HepG2 (cell line): ENCODE results near the gene RMND5A. TPM values are rescaled to one million over a fixed set of nuclear protein-coding genes. Genes with fewer than 3 reads are reported as not detected.

Source experiments
- ATAC-seq: fragments of 200-7000 bp; cut with Tn5 transposase; 3 replicates; pipeline ENCODE4 v1.9.1; 2020; ENCODE audit warnings: mild to moderate bottlenecking, moderate library complexity
- BruUV-seq: library from RNA; stranded (reverse); fragments of 400-500 nt; replicated peaks from 2 replicates; lab custom pipeline; 2021; lab: Mats Ljungman, UMichigan
- CTCF ChIA-PET: fragments of 300-600 bp; formaldehyde crosslinking; extraction: SDS; loops from one replicate; lab custom pipeline; 2021; ENCODE audit warnings: low total read pairs, inconsistent platforms, low intra/inter-chr PET ratio; lab: Yijun Ruan, JAX
- POLR2A ChIA-PET: fragments of 350-600 bp; sonication (Branson Sonifier 250); formaldehyde crosslinking; loops from one replicate; lab custom pipeline; 2020; ENCODE audit warnings: antibody characterized with exemption, inconsistent platforms; lab: Yijun Ruan, JAX
- DNase-seq: peaks from one replicate; pipeline ENCODE4 v3.0.0-alpha.2; 2015; ENCODE audit warnings: low spot score
- FAIRE-seq: peaks from 3 replicates; lab custom pipeline; 2011; peaks lifted over from hg19 to GRCh38; lab: Jason Lieb, UNC
- H2AFZ ChIP-seq: one replicate; pipeline ENCODE4 v1.6.1; 2011; ENCODE audit warnings: low read length, inconsistent platforms
- H3K27ac ChIP-seq: fragments of 300-600 bp; 3 replicates; pipeline ENCODE4 v1.8.0; 2011; ENCODE audit warnings: mixed run types, mild to moderate bottlenecking, mixed read lengths, low read length, inconsistent platforms; ENCODE audit not compliant: insufficient read depth; ENCODE audit errors: extremely low read length
- H3K27me3 ChIP-seq, 2 experiments: fragments of 200-600 bp in 1 of 2; 2 replicates in 1 of 2; 3 replicates in 1 of 2; pipeline versions ENCODE4 v1.6.0 to v1.8.0; 2011; ENCODE audit warnings: low read length in 2 of 2, mild to moderate bottlenecking in 2 of 2, moderate library complexity in 2 of 2, inconsistent platforms in 1 of 2; ENCODE audit not compliant: insufficient read depth in 2 of 2, control insufficient read depth in 1 of 2
- H3K36me3 ChIP-seq, 2 experiments: fragments of 200-600 bp in 1 of 2; replicated peaks in 1 of 2; 2 replicates in 1 of 2; 3 replicates in 1 of 2; pipeline versions ENCODE4 v1.5.1 to v1.8.0; 2011; ENCODE audit warnings: low read length in 2 of 2, inconsistent platforms in 1 of 2; ENCODE audit not compliant: insufficient read depth in 2 of 2, control insufficient read depth in 1 of 2
- H3K4me1 ChIP-seq: 2 replicates; pipeline ENCODE4 v1.5.1; 2012; ENCODE audit warnings: low read length, inconsistent platforms; ENCODE audit not compliant: insufficient read depth
- H3K4me2 ChIP-seq: 2 replicates; pipeline ENCODE4 v1.6.0; 2011; ENCODE audit warnings: low read depth, low read length, inconsistent platforms
- H3K4me3 ChIP-seq, 3 experiments: fragments of 200-600 bp in 1 of 3; sonication (generic), shearing (Covaris generic) in 1 of 3; replicated peaks in 1 of 3; 2 replicates each; pipeline ENCODE4 v1.5.1; 2011 to 2016; ENCODE audit warnings: low read length in 3 of 3, inconsistent platforms in 2 of 3, low read depth in 2 of 3, mild to moderate bottlenecking in 2 of 3, control low read depth in 1 of 3, mixed read lengths in 1 of 3; ENCODE audit not compliant: insufficient read depth in 1 of 3
- H3K79me2 ChIP-seq: one replicate; pipeline ENCODE4 v1.6.1; 2011; ENCODE audit warnings: low read length, inconsistent platforms; ENCODE audit not compliant: insufficient read depth
- H3K9ac ChIP-seq: 2 replicates; pipeline ENCODE4 v1.6.0; 2011; ENCODE audit warnings: mild to moderate bottlenecking, low read depth, low read length, inconsistent platforms; ENCODE audit not compliant: insufficient read depth
- H3K9me3 ChIP-seq: 2 replicates; pipeline ENCODE4 v1.5.1; 2012; ENCODE audit warnings: mild to moderate bottlenecking, low read length
- H4K20me1 ChIP-seq: 2 replicates; pipeline ENCODE4 v1.6.0; 2011; ENCODE audit warnings: inconsistent platforms, mild to moderate bottlenecking, low read length, moderate library complexity; ENCODE audit not compliant: insufficient read depth
- ASH2L ChIP-seq: fragments of 300-600, 200-600 bp; sonication (generic); IDR thresholded peaks from 2 replicates; pipeline ENCODE4 v1.7.0; 2017; ENCODE audit warnings: low read depth, mild to moderate bottlenecking, moderate library complexity, mixed read lengths, low read length; ENCODE audit not compliant: insufficient read length
- GATAD2A ChIP-seq: IDR thresholded peaks from 2 replicates; pipeline ENCODE4 v1.6.1; 2016
- RXRB ChIP-seq: IDR thresholded peaks from 2 replicates; pipeline ENCODE4 v1.6.1; 2016; ENCODE audit warnings: borderline replicate concordance, missing genetic modification reagents, missing compliant biosample characterization
- ZNF10 ChIP-seq: sonication (generic); formaldehyde crosslinking; IDR thresholded peaks from 2 replicates; pipeline ENCODE4 v1.4.0; 2020; ENCODE audit warnings: mild to moderate bottlenecking, low read depth, missing genetic modification reagents, borderline replicate concordance
- ZNF430 ChIP-seq: sonication (generic); formaldehyde crosslinking; IDR thresholded peaks from 2 replicates; pipeline ENCODE4 v1.9.0; 2021; ENCODE audit warnings: mild to moderate bottlenecking, missing genetic modification reagents
- ZNF790 ChIP-seq: sonication (generic); formaldehyde crosslinking; IDR thresholded peaks from 2 replicates; pipeline ENCODE4 v1.8.0; 2022; ENCODE audit warnings: missing genetic modification reagents, mild to moderate bottlenecking, borderline replicate concordance
- WGBS: methylation state at CpG from one replicate; pipeline ENCODE4 v1.1.6; 2017; ENCODE audit warnings: low lambda C conversion rate; 5-methylcytosine and 5-hydroxymethylcytosine counted together
- in situ Hi-C: cut with HindIII; loops from 2 replicates; pipeline ENCODE4 v1.10.0; 2017; ENCODE audit warnings: low pct_unique_long_range_greater_than_20kb; ENCODE audit not compliant: extremely low pct_ligation_motif_present
- intact Hi-C: fragments of 100-400 bp; cut with micrococcal nuclease; formaldehyde crosslinking; loops from one replicate; pipeline ENCODE4 v1.10.0; 2022; ENCODE audit not compliant: unreplicated experiment
- polyA plus RNA-seq, 8 experiments: library from polyadenylated mRNA; depleted of rRNA in 3 of 8; stranded (reverse) in 7 of 8; unstranded in 1 of 8; fragments of >200 nt; fragmentation: Illumina TruSeq in 4 of 8; extraction: Trizol in 4 of 8; gene quantifications; 2 replicates each; pipeline versions ENCODE4 v1.2.1 to v1.2.3, GENCODE V29; 2011 to 2016; ENCODE audit warnings: low read depth in 4 of 8, missing spikeins in 1 of 8, mixed read lengths in 1 of 8; ENCODE audit not compliant: insufficient read depth in 1 of 8
- total RNA-seq, 5 experiments: library from RNA; depleted of rRNA; stranded (reverse); fragments of >200 nt; fragmentation: Illumina TruSeq; extraction: Trizol; gene quantifications; 2 replicates each; pipeline ENCODE4 v1.2.3, GENCODE V29; 2016; ENCODE audit warnings: low read depth in 1 of 5
- TF ChIP-seq, protein P1 (sequence below): sonication (generic); formaldehyde crosslinking; IDR thresholded peaks from 2 replicates; pipeline ENCODE4 v1.5.0; 2020; ENCODE audit warnings: mild to moderate bottlenecking, missing genetic modification reagents, borderline replicate concordance
- TF ChIP-seq, protein P2 (sequence below): IDR thresholded peaks from 2 replicates; pipeline ENCODE4 v1.6.1; 2012; ENCODE audit warnings: low read depth, low read length, improper control_type of control experiment

RMND5A gene
- total and polyA plus RNA-seq, 2 of the 13 experiments (the other 11 are each of a cell fraction or from before 2014, with no cell fraction given): 31.0 to 66.4 TPM

DNA sequence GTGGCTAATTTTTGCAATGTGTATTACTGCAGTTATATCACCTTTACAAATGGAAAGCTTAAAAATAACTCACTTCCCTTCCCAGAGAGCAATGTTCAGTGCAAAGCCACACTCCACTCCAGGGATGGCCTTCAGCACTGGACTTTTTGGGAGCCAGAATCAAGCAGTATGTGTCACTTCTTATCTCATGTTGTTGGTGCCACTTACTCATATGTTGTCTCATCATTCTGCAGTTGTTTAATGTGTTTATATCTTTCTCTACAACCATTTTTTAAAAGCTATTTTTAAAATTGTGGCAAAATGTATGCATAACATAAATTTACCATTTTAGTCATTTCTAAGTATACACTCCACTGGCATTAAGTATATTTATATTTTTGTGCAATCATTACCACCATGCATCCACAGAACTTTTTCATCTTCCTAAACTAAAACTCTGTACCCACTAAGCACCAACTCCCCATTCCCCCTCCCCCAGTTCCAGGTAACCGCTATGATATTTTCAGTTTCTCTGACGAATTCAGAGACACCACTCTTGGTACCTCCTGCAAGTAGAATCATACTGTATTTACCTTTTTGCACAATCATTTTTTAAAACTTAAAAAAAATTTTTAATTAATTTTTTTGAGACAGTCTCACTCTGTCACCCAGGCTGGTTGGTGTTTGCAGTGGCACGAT lies 102.7 kb downstream of the RMND5A start:
- Histone ChIP-seq H3K4me2 (no peak overlapping the region), H4K20me1 (no peaks in the 10 kb centered on the region), H3K36me3 (no peaks in the 10 kb centered on the region), H3K4me1 (peaks cover 15% of the 10 kb centered on the region), H3K4me3 (no peak overlapping the region), H2AFZ (no peak overlapping the region), H3K9ac (no peak overlapping the region), H3K27ac (no peak overlapping the region), H3K27me3 (peaks cover 0 to 24% of the 10 kb centered on the region in 2 experiments; a peak in 4 of 5 replicates), H3K9me3 (peaks cover 14% of the 10 kb centered on the region), H3K79me2 (no peaks in the 10 kb centered on the region)
- intact Hi-C loops (no loop called here), in situ Hi-C loops (loop anchor here (25.0 kb wide), 1 partner anchor 114 kb away; the partner anchor contains the start of gene RGPD1)
- no peak for TF ChIP-seq ZNF430 (CRISPR knock-in tag)
- TF ChIP-seq, protein P1, sequence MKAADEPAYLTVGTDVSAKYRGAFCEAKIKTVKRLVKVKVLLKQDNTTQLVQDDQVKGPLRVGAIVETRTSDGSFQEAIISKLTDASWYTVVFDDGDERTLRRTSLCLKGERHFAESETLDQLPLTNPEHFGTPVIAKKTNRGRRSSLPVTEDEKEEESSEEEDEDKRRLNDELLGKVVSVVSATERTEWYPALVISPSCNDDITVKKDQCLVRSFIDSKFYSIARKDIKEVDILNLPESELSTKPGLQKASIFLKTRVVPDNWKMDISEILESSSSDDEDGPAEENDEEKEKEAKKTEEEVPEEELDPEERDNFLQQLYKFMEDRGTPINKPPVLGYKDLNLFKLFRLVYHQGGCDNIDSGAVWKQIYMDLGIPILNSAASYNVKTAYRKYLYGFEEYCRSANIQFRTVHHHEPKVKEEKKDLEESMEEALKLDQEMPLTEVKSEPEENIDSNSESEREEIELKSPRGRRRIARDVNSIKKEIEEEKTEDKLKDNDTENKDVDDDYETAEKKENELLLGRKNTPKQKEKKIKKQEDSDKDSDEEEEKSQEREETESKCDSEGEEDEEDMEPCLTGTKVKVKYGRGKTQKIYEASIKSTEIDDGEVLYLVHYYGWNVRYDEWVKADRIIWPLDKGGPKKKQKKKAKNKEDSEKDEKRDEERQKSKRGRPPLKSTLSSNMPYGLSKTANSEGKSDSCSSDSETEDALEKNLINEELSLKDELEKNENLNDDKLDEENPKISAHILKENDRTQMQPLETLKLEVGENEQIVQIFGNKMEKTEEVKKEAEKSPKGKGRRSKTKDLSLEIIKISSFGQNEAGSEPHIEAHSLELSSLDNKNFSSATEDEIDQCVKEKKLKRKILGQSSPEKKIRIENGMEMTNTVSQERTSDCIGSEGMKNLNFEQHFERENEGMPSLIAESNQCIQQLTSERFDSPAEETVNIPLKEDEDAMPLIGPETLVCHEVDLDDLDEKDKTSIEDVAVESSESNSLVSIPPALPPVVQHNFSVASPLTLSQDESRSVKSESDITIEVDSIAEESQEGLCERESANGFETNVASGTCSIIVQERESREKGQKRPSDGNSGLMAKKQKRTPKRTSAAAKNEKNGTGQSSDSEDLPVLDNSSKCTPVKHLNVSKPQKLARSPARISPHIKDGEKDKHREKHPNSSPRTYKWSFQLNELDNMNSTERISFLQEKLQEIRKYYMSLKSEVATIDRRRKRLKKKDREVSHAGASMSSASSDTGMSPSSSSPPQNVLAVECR: no peak
- no peak for TF ChIP-seq ZNF10 (CRISPR knock-in tag)
- TF ChIP-seq ASH2L: no peak
- no peak for TF ChIP-seq GATAD2A
- TF ChIP-seq RXRB: no peak
- TF ChIP-seq ZNF790 (CRISPR knock-in tag): no peak
- TF ChIP-seq, protein P2, sequence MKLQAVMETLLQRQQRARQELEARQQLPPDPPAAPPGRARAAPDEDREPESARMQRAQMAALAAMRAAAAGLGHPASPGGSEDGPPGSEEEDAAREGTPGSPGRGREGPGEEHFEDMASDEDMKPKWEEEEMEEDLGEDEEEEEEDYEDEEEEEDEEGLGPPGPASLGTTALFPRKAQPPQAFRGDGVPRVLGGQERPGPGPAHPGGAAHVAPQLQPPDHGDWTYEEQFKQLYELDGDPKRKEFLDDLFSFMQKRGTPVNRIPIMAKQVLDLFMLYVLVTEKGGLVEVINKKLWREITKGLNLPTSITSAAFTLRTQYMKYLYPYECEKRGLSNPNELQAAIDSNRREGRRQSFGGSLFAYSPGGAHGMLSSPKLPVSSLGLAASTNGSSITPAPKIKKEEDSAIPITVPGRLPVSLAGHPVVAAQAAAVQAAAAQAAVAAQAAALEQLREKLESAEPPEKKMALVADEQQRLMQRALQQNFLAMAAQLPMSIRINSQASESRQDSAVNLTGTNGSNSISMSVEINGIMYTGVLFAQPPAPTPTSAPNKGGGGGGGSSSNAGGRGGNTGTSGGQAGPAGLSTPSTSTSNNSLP: no peak
- WGBS: 38% methylated on average over 3 of the region's 3 CpGs
- BruUV-seq: no TSS peak
- no peak for DNase-seq
- FAIRE-seq: no peak
- POLR2A ChIA-PET: no interaction called here
- CTCF ChIA-PET: no interaction called here
- no peak for ATAC-seq
